ENCODE results near the gene ASB11. TPM values are rescaled to one million over a fixed set of nuclear protein-coding genes. Genes with fewer than 3 reads are reported as not detected.
"Not testable (repeated sequence)": the region's sequence is repeated elsewhere in the genome, so short reads cannot be mapped to it uniquely, and the experiment has no call there.

ASB11 gene
- polyA plus RNA-seq, 1 donor (not counting 4 experiments of a cell fraction or from before 2014, with no cell fraction given), result not detected

DNA sequence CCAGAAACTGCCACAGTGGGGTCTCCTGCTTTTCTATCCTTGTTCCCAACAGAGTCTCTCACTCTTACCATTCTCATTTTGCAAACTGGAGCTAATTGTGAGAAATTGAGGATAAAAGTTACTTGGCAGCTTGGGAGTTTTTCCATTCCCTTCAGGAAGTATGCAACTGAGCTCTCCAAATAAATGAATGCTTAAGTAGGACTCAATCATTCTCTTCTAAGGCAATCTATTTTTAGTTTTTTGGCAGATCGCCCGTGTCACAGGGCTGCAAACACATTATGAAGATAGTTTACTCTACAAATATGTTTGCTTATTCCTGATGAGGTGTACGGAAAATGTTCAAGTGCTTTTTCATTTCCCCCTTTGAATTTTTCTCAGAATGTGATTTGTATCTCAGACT lies 5.3 kb downstream of the ASB11 start:
- no peaks in the 10 kb centered on the region for H3K9me3 ChIP-seq (ENCODE audit: control insufficient read depth, low read depth, low read length)
- DNase-seq (ENCODE audit: low read depth, low spot score) (no peak), FAIRE-seq (no peak)
- no peak overlapping the region for H3K27ac ChIP-seq (ENCODE audit: control insufficient read depth, insufficient read depth, low read length)
- H3K36me3 ChIP-seq (ENCODE audit: control insufficient read depth in 2 of 2, extremely low read depth in 1 of 2, insufficient read depth in 2 of 2, low read length in 2 of 2), result no peaks in the 10 kb centered on the region
- no peak for TF ChIP-seq EZH2 (IDR thresholded peaks at IDR 0.05; ENCODE audit: low read length)
- dilution Hi-C loops (cut with MboI; ENCODE audit: extremely low pct_ligation_motif_present, low sequenced_read_pairs), result no loop called here
- H3K9ac ChIP-seq (ENCODE audit: control insufficient read depth, extremely low read depth, insufficient read depth, low read length), result no peak overlapping the region
- H4K20me1 ChIP-seq (ENCODE audit: control insufficient read depth, extremely low read depth, insufficient read depth, low read length), result no peaks in the 10 kb centered on the region
- H3K9me1 ChIP-seq (ENCODE audit: control insufficient read depth, extremely low read depth, insufficient read depth, low read length), result no peaks in the 10 kb centered on the region
- no peaks in the 10 kb centered on the region for H3K27me3 ChIP-seq (ENCODE audit: control insufficient read depth, extremely low read depth, insufficient read depth, low read length)
- no peak overlapping the region for H3K4me3 ChIP-seq (ENCODE audit: control insufficient read depth in 2 of 3, extremely low read depth in 1 of 3, insufficient read depth in 2 of 3, low read depth in 1 of 3, low read length in 3 of 3)
- no peaks in the 10 kb centered on the region for H3K4me1 ChIP-seq (ENCODE audit: control insufficient read depth, extremely low read depth, insufficient read depth, low read length)
- no peaks in the 10 kb centered on the region for H3K79me2 ChIP-seq (ENCODE audit: control insufficient read depth, insufficient read depth, low read length)
- H2AFZ ChIP-seq (ENCODE audit: control insufficient read depth, low read length), result no peak overlapping the region
- H3K4me2 ChIP-seq (ENCODE audit: control insufficient read depth, extremely low read depth, insufficient read depth, low read depth, low read length), result no peak overlapping the region

DNA sequence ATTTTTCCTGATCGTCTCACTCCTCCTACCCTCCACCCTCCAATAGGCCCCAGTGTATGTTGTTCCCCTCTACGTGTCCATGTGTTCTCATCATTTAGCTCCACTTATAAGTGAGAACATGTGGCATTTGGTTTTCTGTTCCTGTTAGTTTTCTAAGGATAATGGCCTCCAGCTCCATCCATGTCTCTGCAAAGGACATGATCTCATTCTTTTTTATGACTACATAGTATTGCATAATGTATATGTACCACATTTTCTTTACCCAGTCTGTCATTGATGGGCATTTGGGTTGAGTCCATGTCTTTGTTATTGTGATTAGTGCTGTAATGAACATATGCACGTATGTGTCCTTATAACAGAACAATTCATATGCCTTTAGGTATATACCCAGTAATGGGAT lies 9.5 kb downstream of the ASB11 start:
- H3K9ac ChIP-seq (ENCODE audit: control insufficient read depth, extremely low read depth, insufficient read depth, low read length); H3K4me1 ChIP-seq (ENCODE audit: control insufficient read depth, extremely low read depth, insufficient read depth, low read length); FAIRE-seq; H3K27me3 ChIP-seq (ENCODE audit: control insufficient read depth, extremely low read depth, insufficient read depth, low read length); DNase-seq (ENCODE audit: low read depth, low spot score); H4K20me1 ChIP-seq (ENCODE audit: control insufficient read depth, extremely low read depth, insufficient read depth, low read length); H2AFZ ChIP-seq (ENCODE audit: control insufficient read depth, low read length); H3K27ac ChIP-seq (ENCODE audit: control insufficient read depth, insufficient read depth, low read length); dilution Hi-C loops (cut with MboI; ENCODE audit: extremely low pct_ligation_motif_present, low sequenced_read_pairs); H3K9me1 ChIP-seq (ENCODE audit: control insufficient read depth, extremely low read depth, insufficient read depth, low read length); H3K36me3 ChIP-seq (ENCODE audit: control insufficient read depth in 2 of 2, extremely low read depth in 1 of 2, insufficient read depth in 2 of 2, low read length in 2 of 2); H3K4me2 ChIP-seq (ENCODE audit: control insufficient read depth, extremely low read depth, insufficient read depth, low read depth, low read length); H3K9me3 ChIP-seq (ENCODE audit: control insufficient read depth, low read depth, low read length); H3K4me3 ChIP-seq (ENCODE audit: control insufficient read depth in 2 of 3, extremely low read depth in 1 of 3, insufficient read depth in 2 of 3, low read depth in 1 of 3, low read length in 3 of 3); H3K79me2 ChIP-seq (ENCODE audit: control insufficient read depth, insufficient read depth, low read length): not testable (repeated sequence)

GRCh38 chrX:15301924-15302323 lies 13.5 kb downstream of the ASB11 start:
- no peak for TF ChIP-seq EZH2 (IDR thresholded peaks at IDR 0.05; ENCODE audit: low read length)
- TF ChIP-seq CTCF (optimal IDR thresholded peaks at IDR 0.05 in 1 of 3, IDR thresholded peaks at IDR 0.05 in 1 of 3, conservative IDR thresholded peaks at IDR 0.05 in 1 of 3; ENCODE audit: extremely low read depth in 1 of 3, insufficient read depth in 2 of 3, low read length in 3 of 3), result no peak
- no peaks in the 10 kb centered on the region for H3K27me3 ChIP-seq (ENCODE audit: control insufficient read depth, extremely low read depth, insufficient read depth, low read length)
- no peaks in the 10 kb centered on the region for H3K36me3 ChIP-seq (ENCODE audit: control insufficient read depth in 2 of 2, extremely low read depth in 1 of 2, insufficient read depth in 2 of 2, low read length in 2 of 2)
- H3K27ac ChIP-seq (ENCODE audit: control insufficient read depth, insufficient read depth, low read length), result no peak overlapping the region
- no peak overlapping the region for H3K4me2 ChIP-seq (ENCODE audit: control insufficient read depth, extremely low read depth, insufficient read depth, low read depth, low read length)
- no peak overlapping the region for H2AFZ ChIP-seq (ENCODE audit: control insufficient read depth, low read length)
- H3K9ac ChIP-seq (ENCODE audit: control insufficient read depth, extremely low read depth, insufficient read depth, low read length), result no peak overlapping the region
- DNase-seq (ENCODE audit: low read depth, low spot score), result no peak
- dilution Hi-C loops (cut with MboI; ENCODE audit: extremely low pct_ligation_motif_present, low sequenced_read_pairs), result no loop called here
- H4K20me1 ChIP-seq (ENCODE audit: control insufficient read depth, extremely low read depth, insufficient read depth, low read length), result no peaks in the 10 kb centered on the region
- H3K4me3 ChIP-seq (ENCODE audit: control insufficient read depth in 2 of 3, extremely low read depth in 1 of 3, insufficient read depth in 2 of 3, low read depth in 1 of 3, low read length in 3 of 3), result no peak overlapping the region
- H3K9me3 ChIP-seq (ENCODE audit: control insufficient read depth, low read depth, low read length), result no peaks in the 10 kb centered on the region
- H3K9me1 ChIP-seq (ENCODE audit: control insufficient read depth, extremely low read depth, insufficient read depth, low read length), result no peaks in the 10 kb centered on the region
- H3K79me2 ChIP-seq (ENCODE audit: control insufficient read depth, insufficient read depth, low read length), result no peaks in the 10 kb centered on the region
- FAIRE-seq, result no peak
- no peaks in the 10 kb centered on the region for H3K4me1 ChIP-seq (ENCODE audit: control insufficient read depth, extremely low read depth, insufficient read depth, low read length)
